Heart left ventricle (tissue), 13 donors: ENCODE measurements around the gene NR5A2.

Experiments
- POLR2A ChIP-seq, 2 donors: fragments of 450-650 bp; IDR thresholded peaks; one replicate each; pipeline ENCODE4 v1.6.1; 2017; ENCODE audit warnings: antibody characterized with exemption in 2 of 2, mild to moderate bottlenecking in 2 of 2, moderate library complexity in 2 of 2
- TF ChIP-seq, protein P1 (sequence below), 12 donors: fragments of 200-600 bp; sonication (generic) in 4 of 12; IDR thresholded peaks; one replicate each; pipeline versions ENCODE4 v1.5.0 to v1.8.0; 2018 to 2022; ENCODE audit warnings: antibody characterized with exemption in 12 of 12, mild to moderate bottlenecking in 5 of 12
- donor health status: ischemic (EF 13 %, LVEDD 7.1; RV severe dilation, severe dysfunction).
- donor health status: DM: no; HTN: yes; CAD: no.
- donor health status: DM: no; HTN: no; CAD: no.
- donor health status: ischemic (EF 25% LVEDD 6.9; RV normal size, moderate dysfunction).
- donor health status: ischemic (EF 25% LVEDD 5.7; RV mildly dilated, moderate dysfunction).
- donor health status: ischemic (EF 35%, LVEDD 5.7; RV mildly dilated, moderate dysfunction).
- donor health status: nonischemic (EF 11% LVEDD 7.7; RV severe dilation, severe dysfunction).
- donor health status: DM: yes; HTN: yes; CAD: no.
- donor health status: PGD.
- donor health status: ischemic (EF 29% LVEDD 5.4; RV normal size, mild dysfunction).
- donor health status: nonischemic (EF 23%, LVEDD 6.1; RV moderate dilation, normal function).

DNA sequence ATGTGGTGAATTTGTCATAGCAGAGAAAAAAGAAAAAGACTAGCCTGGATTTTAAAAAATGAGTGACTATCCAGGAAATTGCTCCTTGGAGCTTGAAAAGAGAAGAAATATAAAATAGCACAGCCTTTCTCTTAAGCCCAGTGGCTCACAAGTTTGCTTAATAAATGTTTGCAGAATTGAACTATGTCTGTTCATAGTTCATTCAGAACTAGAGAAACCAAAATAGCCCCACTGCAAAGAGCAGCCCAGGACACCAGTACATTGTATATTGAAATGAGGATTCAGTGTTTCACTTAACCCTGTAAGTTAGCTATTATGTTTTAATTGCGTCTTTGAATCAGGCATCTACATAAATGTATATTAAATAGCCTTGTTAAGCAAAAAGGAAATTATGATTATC is 88.8 kb downstream of the NR5A2 start:
- no peak for TF ChIP-seq POLR2A (IDR thresholded peaks at IDR 0.05)
- TF ChIP-seq, protein P1, sequence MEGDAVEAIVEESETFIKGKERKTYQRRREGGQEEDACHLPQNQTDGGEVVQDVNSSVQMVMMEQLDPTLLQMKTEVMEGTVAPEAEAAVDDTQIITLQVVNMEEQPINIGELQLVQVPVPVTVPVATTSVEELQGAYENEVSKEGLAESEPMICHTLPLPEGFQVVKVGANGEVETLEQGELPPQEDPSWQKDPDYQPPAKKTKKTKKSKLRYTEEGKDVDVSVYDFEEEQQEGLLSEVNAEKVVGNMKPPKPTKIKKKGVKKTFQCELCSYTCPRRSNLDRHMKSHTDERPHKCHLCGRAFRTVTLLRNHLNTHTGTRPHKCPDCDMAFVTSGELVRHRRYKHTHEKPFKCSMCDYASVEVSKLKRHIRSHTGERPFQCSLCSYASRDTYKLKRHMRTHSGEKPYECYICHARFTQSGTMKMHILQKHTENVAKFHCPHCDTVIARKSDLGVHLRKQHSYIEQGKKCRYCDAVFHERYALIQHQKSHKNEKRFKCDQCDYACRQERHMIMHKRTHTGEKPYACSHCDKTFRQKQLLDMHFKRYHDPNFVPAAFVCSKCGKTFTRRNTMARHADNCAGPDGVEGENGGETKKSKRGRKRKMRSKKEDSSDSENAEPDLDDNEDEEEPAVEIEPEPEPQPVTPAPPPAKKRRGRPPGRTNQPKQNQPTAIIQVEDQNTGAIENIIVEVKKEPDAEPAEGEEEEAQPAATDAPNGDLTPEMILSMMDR (IDR thresholded peaks at IDR 0.05): no peak
